ENCODE data around the gene MYH4. TPM values are rescaled to one million over a fixed set of nuclear protein-coding genes. Genes with fewer than 3 reads are reported as not detected.

The MYH4 gene
- total and polyA plus RNA-seq, 2 of the 8 experiments (the other 6 are each of a cell fraction or from before 2014, with no cell fraction given), result not detected

GRCh38 chr17:10512856-10513255, 43.5 kb upstream of the MYH4 start (continued):
- TF ChIP-seq CHD7 (IDR thresholded peaks at IDR 0.05; ENCODE audit: insufficient replicate concordance, low read length) (no peak), SP1 (IDR thresholded peaks at IDR 0.05; ENCODE audit: low read depth, low read length) (no peak), USF2 (IDR thresholded peaks at IDR 0.05; ENCODE audit: low read length) (no peak), GABPA (IDR thresholded peaks at IDR 0.05; ENCODE audit: borderline replicate concordance, insufficient read depth, low read length) (no peak), PHF8 (conservative IDR thresholded peaks at IDR 0.05; ENCODE audit: low read depth, low read length) (no peak), ATF2 (IDR thresholded peaks at IDR 0.05; ENCODE audit: low read length) (no peak), CHD2 (IDR thresholded peaks at IDR 0.05; ENCODE audit: low read length) (no peak), BCL11A (IDR thresholded peaks at IDR 0.05; ENCODE audit: low read depth in 2 of 2, low read length in 2 of 2) (no peak), EGR1 (IDR thresholded peaks at IDR 0.05; ENCODE audit: borderline replicate concordance, low read depth, low read length) (no peak)
